HG03520 (cell line): ENCODE measurements around the gene ZNF524.
A peak's percentile ranks its signal among the peaks of the same experiment; 100 is the strongest.

Source experiments
- ATAC-seq: cut with Tn5 transposase; IDR thresholded peaks from one replicate; pipeline ENCODE4 v1.9.1; 2021; ENCODE audit warnings: mild to moderate bottlenecking, moderate library complexity; ENCODE audit not compliant: unreplicated experiment

ZNF524 gene

DNA sequence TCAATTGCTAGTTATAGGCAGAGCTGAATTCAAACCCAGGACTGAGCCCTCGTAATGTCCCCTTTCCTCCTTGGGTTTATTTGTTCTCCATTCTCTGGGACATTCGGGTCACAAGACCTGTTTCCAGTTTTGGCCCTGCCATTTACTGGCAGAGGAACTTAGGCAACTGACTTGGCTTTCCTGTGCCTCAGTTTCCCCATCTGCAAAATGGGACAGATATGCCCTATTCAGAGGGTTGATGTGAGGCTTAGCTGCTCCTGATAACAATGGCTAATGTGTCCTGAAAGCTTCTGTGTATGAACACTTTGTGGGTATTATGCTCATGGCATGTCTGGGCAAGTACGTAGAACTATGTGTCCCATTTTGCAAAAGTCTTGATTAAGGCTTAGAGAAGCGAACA lies 996 bp downstream of the ZNF524 start:
- ATAC-seq: no peak

GRCh38 chr19:55602104-55603001 lies 2.3 kb downstream of the ZNF524 start:
- no peak for ATAC-seq

DNA sequence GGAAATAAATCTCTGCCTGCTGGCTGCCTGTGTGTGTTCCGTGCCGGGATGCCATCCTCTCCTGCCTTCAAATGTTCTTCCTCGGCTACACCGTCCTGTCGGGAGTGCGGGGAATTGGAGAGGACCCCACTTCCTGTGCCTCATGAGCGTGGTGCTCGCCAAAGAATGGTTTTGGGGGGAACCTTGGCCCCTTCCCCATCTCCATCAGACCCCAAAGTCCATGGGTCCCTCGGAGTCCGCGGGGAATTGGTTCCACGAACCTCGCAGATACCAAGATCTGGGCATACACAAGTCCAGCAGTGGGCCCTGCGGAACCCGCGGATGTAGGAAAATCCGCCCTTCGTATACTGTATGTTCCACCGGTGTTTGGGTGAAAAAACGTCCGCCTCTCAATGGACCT lies 3.0 kb downstream of the ZNF524 start:
- no peak for ATAC-seq

- ATAC-seq: no peak
These were observed 3.6 kb downstream of the ZNF524 start for GRCh38 chr19:55603581-55604292.

DNA sequence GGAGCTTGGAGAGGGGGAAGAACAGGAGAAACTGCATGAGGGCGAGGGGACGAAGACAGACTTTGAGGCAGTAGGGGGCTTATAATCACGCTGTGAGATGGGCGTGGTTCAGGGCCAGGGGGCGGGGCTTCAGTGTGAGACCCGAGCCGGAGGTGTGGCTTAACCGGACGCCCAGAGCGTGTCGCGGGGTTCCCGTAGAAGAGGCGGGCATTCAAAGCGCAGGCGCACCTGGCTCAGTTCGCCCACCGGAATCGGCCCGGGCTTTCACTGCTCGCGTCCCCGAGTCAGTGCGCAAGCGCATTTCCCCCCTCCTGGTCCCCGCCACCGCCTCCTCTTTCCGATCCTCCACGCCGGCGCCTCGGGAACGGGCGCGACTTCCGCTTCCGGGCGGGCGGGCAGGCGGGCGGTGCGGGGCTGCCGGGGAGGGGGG lies 5.1 kb downstream of the ZNF524 start:
- ATAC-seq: peak; percentile 61

DNA sequence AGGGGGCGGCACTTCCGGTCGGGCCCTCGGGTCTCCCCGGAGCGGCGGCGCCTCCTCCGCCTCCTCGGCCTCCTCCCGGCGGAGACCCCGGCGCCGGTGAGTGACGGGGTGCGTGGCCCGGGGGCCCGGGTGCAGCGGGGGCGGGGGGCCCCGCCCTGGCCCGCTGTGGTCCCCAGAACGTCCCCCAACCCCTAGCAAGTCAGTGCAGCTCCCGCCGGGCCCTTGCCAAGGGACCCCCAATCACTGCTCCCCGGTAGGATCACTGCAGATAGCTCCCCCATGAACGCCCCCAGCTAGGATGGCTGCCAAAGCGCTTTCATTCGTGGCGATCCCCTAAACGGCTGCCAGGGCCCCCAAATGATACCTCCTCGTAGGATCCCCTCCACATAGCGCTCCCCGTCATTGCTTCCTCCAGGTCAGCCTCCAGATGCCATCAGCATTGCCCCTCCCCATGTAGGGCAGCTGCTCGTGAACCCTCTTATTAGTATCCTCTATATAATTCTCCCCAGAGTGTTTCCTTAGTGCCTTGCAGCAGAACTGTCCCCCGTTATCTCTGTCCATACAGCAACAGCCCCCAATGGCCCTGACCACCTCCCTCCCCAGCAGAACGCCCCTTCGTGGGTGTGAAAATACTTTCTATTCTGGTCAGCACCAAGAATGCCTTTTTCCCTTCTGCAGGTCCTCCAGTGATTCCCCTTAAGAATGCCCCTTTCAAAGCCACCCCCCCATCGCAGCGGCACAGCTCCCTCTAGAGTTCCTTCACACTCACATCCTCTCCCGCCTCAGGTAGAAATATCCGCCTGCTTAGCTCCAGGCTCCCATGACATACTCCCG lies 5.8 kb downstream of the ZNF524 start, which contains the start of gene ZNF865:
ZNF865 (plus strand) TSS at position 11 of the 834 bp plus-strand sequence. CDS start 7,972 bp downstream, outside the sequence.
- no peak for ATAC-seq

GRCh38 chr19:55606471-55606787 lies 6.3 kb downstream of the ZNF524 start:
- no peak for ATAC-seq

DNA sequence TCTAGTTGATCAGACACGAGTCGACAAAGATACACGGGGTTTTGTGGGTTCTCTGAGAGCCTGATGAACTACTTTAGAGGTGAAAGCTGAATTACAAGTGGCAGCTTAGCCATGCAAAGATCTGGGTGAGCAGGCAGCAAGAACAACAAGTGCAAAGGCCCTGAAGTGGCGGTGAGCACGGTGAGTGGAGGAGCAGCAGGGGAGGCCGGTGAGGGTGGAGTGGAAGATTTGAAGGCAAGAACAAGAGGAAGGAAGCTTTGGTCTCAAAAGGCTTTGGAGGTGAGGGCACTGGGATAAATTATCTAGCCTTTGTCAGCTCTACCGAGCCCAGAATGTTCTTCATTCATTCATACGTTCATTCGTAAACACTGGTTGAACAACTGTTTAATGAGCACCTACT lies 6.7 kb downstream of the ZNF524 start:
- ATAC-seq: no peak

GRCh38 chr19:55609326-55609725 lies 9.2 kb downstream of the ZNF524 start:
- ATAC-seq: no peak

DNA sequence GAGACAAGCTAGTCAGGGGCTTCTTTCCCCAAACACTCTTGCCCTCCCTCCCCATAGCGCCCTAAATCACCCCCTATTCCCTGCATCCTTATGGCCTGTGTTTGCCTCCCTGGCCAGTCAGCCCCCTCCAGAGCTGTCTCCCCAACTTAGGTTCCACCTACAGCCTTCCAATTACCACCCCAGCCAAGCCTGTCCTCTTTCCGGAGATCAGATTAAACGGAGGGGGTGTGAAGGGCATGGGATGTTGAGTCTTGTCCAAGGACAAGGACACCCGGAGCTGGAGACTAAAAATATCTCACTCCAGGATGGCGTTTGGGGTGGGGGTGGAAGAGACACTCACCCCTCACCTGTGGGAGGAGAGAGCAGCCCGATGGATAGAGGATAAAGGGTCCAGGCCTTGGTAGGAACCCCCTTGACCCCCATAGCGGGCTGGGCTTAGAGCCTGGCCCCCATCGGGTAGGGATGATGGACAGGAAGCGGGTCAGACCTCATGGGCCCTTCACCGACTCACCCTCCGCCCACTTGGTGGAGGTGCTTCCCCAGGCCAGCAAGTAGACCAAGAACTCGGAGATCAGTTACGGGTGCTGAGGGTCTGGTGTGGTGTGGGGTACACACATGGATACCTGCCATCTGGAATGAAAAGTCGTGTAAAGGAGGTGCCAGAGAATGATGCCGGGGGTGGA lies 11.4 kb downstream of the ZNF524 start:
- ATAC-seq: no peak

GRCh38 chr19:55611983-55612645 lies 12.0 kb downstream of the ZNF524 start:
- no peak for ATAC-seq

DNA sequence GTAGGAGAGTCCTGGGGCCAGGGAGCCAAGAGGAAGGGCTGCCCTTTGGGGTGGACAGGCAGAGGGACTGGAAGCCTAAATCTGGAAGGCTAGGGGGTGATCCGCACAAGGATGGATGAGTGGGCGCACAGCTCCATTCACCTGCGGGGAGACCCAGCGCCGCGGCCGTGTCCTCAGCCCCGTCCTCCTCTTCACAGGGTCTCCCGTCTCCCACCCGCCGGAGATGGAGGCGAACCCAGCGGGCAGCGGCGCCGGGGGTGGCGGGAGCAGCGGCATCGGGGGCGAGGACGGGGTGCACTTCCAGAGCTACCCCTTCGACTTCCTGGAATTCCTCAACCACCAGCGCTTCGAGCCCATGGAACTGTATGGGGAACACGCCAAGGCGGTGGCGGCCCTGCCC lies 13.3 kb downstream of the ZNF524 start:
- ATAC-seq: no peak

DNA sequence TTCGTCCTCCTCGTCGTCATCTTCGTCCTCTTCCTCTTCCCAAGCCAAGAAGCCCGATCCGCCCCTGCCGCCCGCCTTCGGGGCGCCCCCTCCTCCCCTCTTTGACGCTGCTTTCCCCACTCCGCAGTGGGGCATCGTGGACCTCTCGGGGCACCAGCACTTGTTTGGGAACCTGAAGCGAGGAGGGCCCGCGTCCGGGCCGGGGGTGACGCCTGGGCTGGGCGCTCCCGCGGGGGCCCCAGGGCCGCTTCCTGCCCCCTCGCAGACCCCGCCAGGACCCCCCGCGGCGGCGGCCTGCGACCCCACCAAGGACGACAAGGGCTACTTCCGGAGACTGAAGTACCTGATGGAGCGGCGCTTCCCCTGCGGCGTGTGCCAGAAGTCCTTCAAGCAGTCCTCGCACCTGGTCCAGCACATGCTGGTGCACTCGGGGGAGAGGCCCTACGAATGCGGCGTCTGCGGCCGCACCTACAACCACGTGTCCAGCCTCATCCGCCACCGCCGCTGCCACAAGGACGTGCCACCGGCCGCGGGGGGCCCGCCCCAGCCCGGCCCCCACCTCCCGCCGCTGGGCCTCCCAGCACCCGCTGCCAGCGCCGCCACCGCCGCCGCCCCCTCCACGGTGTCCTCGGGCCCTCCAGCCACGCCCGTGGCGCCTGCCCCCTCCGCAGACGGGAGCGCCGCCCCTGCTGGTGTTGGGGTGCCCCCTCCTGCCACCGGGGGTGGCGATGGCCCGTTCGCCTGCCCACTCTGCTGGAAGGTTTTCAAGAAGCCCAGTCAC lies 14.0 kb downstream of the ZNF524 start:
- ATAC-seq: no peak

DNA sequence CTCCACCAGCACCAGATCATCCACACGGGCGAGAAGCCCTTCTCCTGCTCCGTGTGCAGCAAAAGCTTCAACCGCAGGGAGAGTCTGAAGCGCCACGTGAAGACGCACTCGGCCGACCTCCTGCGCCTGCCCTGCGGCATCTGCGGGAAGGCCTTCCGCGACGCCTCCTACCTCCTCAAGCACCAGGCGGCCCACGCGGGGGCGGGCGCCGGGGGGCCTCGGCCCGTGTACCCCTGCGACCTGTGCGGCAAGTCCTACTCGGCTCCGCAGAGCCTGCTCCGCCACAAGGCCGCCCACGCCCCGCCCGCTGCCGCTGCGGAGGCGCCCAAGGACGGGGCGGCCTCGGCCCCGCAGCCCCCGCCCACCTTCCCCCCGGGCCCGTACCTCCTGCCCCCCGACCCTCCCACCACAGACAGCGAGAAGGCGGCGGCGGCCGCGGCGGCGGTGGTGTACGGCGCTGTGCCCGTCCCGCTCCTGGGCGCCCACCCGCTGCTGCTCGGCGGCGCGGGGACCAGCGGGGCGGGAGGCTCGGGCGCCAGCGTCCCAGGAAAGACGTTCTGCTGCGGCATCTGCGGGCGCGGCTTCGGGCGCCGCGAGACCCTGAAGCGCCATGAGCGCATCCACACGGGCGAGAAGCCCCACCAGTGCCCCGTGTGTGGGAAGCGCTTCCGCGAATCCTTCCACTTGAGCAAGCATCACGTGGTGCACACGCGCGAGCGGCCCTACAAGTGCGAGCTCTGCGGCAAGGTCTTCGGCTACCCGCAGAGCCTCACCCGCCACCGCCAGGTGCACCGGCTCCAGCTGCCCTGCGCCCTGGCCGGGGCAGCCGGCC lies 14.8 kb downstream of the ZNF524 start:
- ATAC-seq: no peak

GRCh38 chr19:55615543-55616394 lies 15.7 kb downstream of the ZNF524 start:
- ATAC-seq: no peak

GRCh38 chr19:55616395-55616875 lies 16.3 kb downstream of the ZNF524 start:
- ATAC-seq: no peak

GRCh38 chr19:55617426-55617825 lies 17.3 kb downstream of the ZNF524 start:
- no peak for ATAC-seq
